Lower leg skin (tissue), 4 donors: ENCODE results near the gene DLG3. TPM values are rescaled to one million over a fixed set of nuclear protein-coding genes. Genes with fewer than 3 reads are reported as not detected.
"Not testable (repeated sequence)": the region's sequence is repeated elsewhere in the genome, so short reads cannot be mapped to it uniquely, and the experiment has no call there.

Experiments used
- DNase-seq, 2 donors: peaks; one replicate each; pipeline ENCODE4 v3.0.0-alpha.2; 2019; ENCODE audit warnings: low spot score in 2 of 2
- H3K4me3 ChIP-seq: fragments of 200-600 bp; sonication (generic); 2 replicates; pipeline ENCODE4 v1.5.1; 2017; ENCODE audit warnings: mild to moderate bottlenecking, low read depth; ENCODE audit not compliant: poor library complexity, severe bottlenecking
- CTCF ChIP-seq, 3 donors: fragments of 450-650 bp; IDR thresholded peaks; one replicate each; pipeline ENCODE4 v1.5.1; 2016; ENCODE audit warnings: antibody characterized with exemption in 3 of 3, mild to moderate bottlenecking in 3 of 3, moderate library complexity in 2 of 3
- POLR2A ChIP-seq, 2 donors: fragments of 450-650 bp; IDR thresholded peaks; one replicate each; pipeline ENCODE4 v1.6.1; 2016 to 2017; ENCODE audit warnings: antibody characterized with exemption in 2 of 2, mild to moderate bottlenecking in 1 of 2, moderate library complexity in 1 of 2
- WGBS, 2 donors: methylation state at CpG; one replicate each; pipeline ENCODE4 v1.1.5; 2018; 5-methylcytosine and 5-hydroxymethylcytosine counted together
- intact Hi-C: fragments of 100-400 bp; cut with DNase I; formaldehyde crosslinking; loops from one replicate; pipeline ENCODE4 v1.15.0; 2023; ENCODE audit warnings: low total_unique reads
- total RNA-seq, 4 donors: library from RNA; depleted of rRNA; stranded (reverse); fragments of >200 nt; gene quantifications; one replicate each; pipeline ENCODE4 v1.1.0, GENCODE V29; 2016

DLG3 gene
- total RNA-seq: 10 to 100 TPM; 26.1 to 40.2 (median 35.9) TPM

- no peak within 1 kb of the TSS for H3K4me3 ChIP-seq
- WGBS, 2 donors: 17 to 34% methylated on average over 10 to 19 of the region's 21 CpGs
- intact Hi-C loops: no loop called here
- TF ChIP-seq CTCF (IDR thresholded peaks at IDR 0.05) (no peak), POLR2A (IDR thresholded peaks at IDR 0.05) (no peak)
- DNase-seq: peak in 1 of 2 donors; percentile 82
These were observed at the start of gene DLG3 for GRCh38 chrX:70444326-70444945. DLG3 (plus strand) TSS chrX:70444835; CDS start chrX:70445202, 367 bp downstream.

- intact Hi-C loops: no loop called here
- DNase-seq: no peak
- no peak for TF ChIP-seq POLR2A (IDR thresholded peaks at IDR 0.05)
- TF ChIP-seq CTCF (IDR thresholded peaks at IDR 0.05): no peak
- 58 to 86% methylated on average over 4 of the region's 4 CpGs for WGBS, 2 donors
- no peak overlapping the region for H3K4me3 ChIP-seq
These were observed 45.7 kb upstream of the DLG3 start for GRCh38 chrX:70398899-70399298.

- intact Hi-C loops, DNase-seq, H3K4me3 ChIP-seq: not testable (repeated sequence)
- 98 to 100% methylated on average over 1 to 2 of the region's 3 CpGs for WGBS, 2 donors
These were observed 44.5 kb upstream of the DLG3 start for GRCh38 chrX:70400181-70400580.

- intact Hi-C loops: no loop called here
- TF ChIP-seq CTCF (IDR thresholded peaks at IDR 0.05) (no peak), POLR2A (IDR thresholded peaks at IDR 0.05) (no peak)
- WGBS, 2 donors: 60 to 63% methylated on average over 2 of the region's 2 CpGs
- no peak for DNase-seq
- no peak overlapping the region for H3K4me3 ChIP-seq
These were observed 41.9 kb upstream of the DLG3 start for GRCh38 chrX:70402721-70403120.

- no peak for DNase-seq
- intact Hi-C loops: no loop called here
- no peak for TF ChIP-seq CTCF (IDR thresholded peaks at IDR 0.05)
- no peak overlapping the region for H3K4me3 ChIP-seq
- WGBS, 2 donors: 57% methylated on average over 1 of the region's 1 CpG
These were observed 39.6 kb upstream of the DLG3 start for GRCh38 chrX:70405003-70405402.

GRCh38 chrX:70410921-70411320, 33.7 kb upstream of the DLG3 start:
- DNase-seq: no peak
- WGBS, 2 donors: 68 to 100% methylated on average over 2 of the region's 2 CpGs
- no peak for TF ChIP-seq CTCF (IDR thresholded peaks at IDR 0.05)
- TF ChIP-seq POLR2A (IDR thresholded peaks at IDR 0.05): no peak

More at GRCh38 chrX:70410921-70411320, 33.7 kb upstream of the DLG3 start:
- intact Hi-C loops: no loop called here
- H3K4me3 ChIP-seq: no peak overlapping the region
